Measurements from ENCODE around the gene RAX2. TPM values are rescaled to one million over a fixed set of nuclear protein-coding genes. Genes with fewer than 3 reads are reported as not detected.

RAX2 gene
- total and polyA plus RNA-seq, 2 donors (not counting 3 experiments of a cell fraction or from before 2014, with no cell fraction given), result not detected

DNA sequence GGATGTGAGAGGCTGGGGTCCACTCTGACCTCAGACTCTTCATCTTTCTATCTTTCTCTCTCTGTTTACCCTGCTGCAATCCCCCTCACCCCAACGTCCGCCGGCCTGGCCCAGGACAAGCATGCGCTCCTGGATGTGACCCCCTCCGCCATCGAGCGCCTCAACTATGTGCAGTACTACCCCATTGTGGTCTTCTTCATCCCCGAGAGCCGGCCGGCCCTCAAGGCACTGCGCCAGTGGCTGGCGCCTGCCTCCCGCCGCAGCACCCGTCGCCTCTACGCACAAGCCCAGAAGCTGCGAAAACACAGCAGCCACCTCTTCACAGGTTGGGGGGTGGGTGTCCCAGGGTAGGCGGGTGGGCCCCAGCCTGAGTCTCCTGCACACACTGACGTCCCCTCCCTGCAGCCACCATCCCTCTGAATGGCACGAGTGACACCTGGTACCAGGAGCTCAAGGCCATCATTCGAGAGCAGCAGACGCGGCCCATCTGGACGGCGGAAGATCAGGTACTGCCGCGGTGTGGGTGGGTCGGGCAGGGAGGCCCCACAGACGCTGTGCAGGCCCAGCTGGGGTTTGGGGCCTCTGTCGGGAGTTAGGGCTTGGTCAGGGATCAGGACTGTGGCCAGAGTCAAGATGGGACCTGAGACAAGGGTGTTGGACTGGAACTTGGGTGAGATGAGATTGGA lies 25.5 kb downstream of the RAX2 start:
- no peaks in the 10 kb centered on the region for H3K9me3 ChIP-seq (replicated peaks; ENCODE audit: control insufficient read depth, insufficient read depth, low read length)
- no peaks in the 10 kb centered on the region for H3K9me1 ChIP-seq (replicated peaks; ENCODE audit: control insufficient read depth, extremely low read depth, insufficient read depth, low read length)
- H3K79me2 ChIP-seq (ENCODE audit: control insufficient read depth, insufficient read depth, low read length), result no peaks in the 10 kb centered on the region
- H3K9ac ChIP-seq (replicated peaks; ENCODE audit: extremely low read depth, insufficient read depth, low read length), result no peak overlapping the region
- no peaks in the 10 kb centered on the region for H3K4me1 ChIP-seq (ENCODE audit: control insufficient read depth, extremely low read depth, insufficient read depth, low read length)
- no peak overlapping the region for H3K4me2 ChIP-seq (ENCODE audit: insufficient read depth, low read length)
- H3K27ac ChIP-seq (ENCODE audit: insufficient read depth, low read depth, low read length), result no peak overlapping the region
- ChIA-PET CTCF (interaction anchor here (0.7 to 1.1 kb wide), 2 partner anchors 11 to 76 kb away, joined by 4 read pairs; no protein-coding TSS in a partner anchor), POLR2A (no interaction called here)
- no peak for FAIRE-seq
- no peak for DNase-seq (ENCODE audit: low read depth, low spot score)
- dilution Hi-C loops (cut with MboI; ENCODE audit: extremely low pct_ligation_motif_present, low sequenced_read_pairs) (no loop called here), intact Hi-C loops (cut with micrococcal nuclease) (no loop called here)
- no peaks in the 10 kb centered on the region for H3K27me3 ChIP-seq (ENCODE audit: control insufficient read depth in 2 of 2, insufficient read depth in 2 of 2, low read length in 2 of 2)
- peaks cover 0 to 11% of the 10 kb centered on the region in 2 experiments for H3K36me3 ChIP-seq (ENCODE audit: control insufficient read depth in 2 of 2, extremely low read depth in 1 of 2, insufficient read depth in 2 of 2, low read length in 2 of 2)
- TF ChIP-seq EZH2 (IDR thresholded peaks at IDR 0.05; ENCODE audit: borderline replicate concordance, low read depth, low read length, severe bottlenecking), result no peak
- TF ChIP-seq POLR2A (IDR thresholded peaks at IDR 0.05; ENCODE audit: low read depth, low read length), result no peak
- no peak for TF ChIP-seq FOS (IDR thresholded peaks at IDR 0.05; ENCODE audit: borderline replicate concordance, insufficient read depth, low read length)
- TF ChIP-seq, protein P1, sequence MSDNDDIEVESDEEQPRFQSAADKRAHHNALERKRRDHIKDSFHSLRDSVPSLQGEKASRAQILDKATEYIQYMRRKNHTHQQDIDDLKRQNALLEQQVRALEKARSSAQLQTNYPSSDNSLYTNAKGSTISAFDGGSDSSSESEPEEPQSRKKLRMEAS (IDR thresholded peaks at IDR 0.05; ENCODE audit: insufficient read depth, insufficient read length), result no peak
- TF ChIP-seq JUN (IDR thresholded peaks at IDR 0.05; ENCODE audit: borderline replicate concordance, insufficient read depth, insufficient read length, low read depth), result no peak
- no peak for TF ChIP-seq MYC (IDR thresholded peaks at IDR 0.05; ENCODE audit: low read depth, low read length)
- no peak for TF ChIP-seq CTCF (IDR thresholded peaks at IDR 0.05; ENCODE audit: extremely low read depth in 1 of 2, insufficient read depth in 1 of 2, low read depth in 1 of 2, low read length in 2 of 2)
- TF ChIP-seq GATA2 (IDR thresholded peaks at IDR 0.05; ENCODE audit: insufficient read depth, insufficient read length, low read depth, low read length), result no peak
- TF ChIP-seq POLR2AphosphoS5 (IDR thresholded peaks at IDR 0.05; ENCODE audit: insufficient read depth, low read depth, low read length), result no peak
- no TSS peak for BruUV-seq (replicated peaks)
- H2AFZ ChIP-seq (ENCODE audit: low read depth, low read length), result no peak overlapping the region
- H4K20me1 ChIP-seq (replicated peaks; ENCODE audit: control insufficient read depth, extremely low read depth, insufficient read depth, low read length), result no peaks in the 10 kb centered on the region
- H3K4me3 ChIP-seq (replicated peaks in 1 of 3; ENCODE audit: insufficient read depth in 1 of 3, low read depth in 1 of 3, low read length in 3 of 3), result no peak overlapping the region
